ENCODE measurements around the gene ABHD6.
"Not testable (repeated sequence)": the region's sequence is repeated elsewhere in the genome, so short reads cannot be mapped to it uniquely, and the experiment has no call there.

ABHD6 gene

GRCh38 chr3:58198804-58199203 is 38.8 kb upstream of the ABHD6 start:
- no peak for FAIRE-seq
- TF ChIP-seq POLR2AphosphoS5 (IDR thresholded peaks at IDR 0.05; ENCODE audit: low read depth, low read length) (no peak), TAF1 (IDR thresholded peaks at IDR 0.05; ENCODE audit: borderline replicate concordance, low read depth, low read length) (no peak), POLR2A (IDR thresholded peaks at IDR 0.05; ENCODE audit: low read depth, low read length) (no peak)
- no peak for DNase-seq (ENCODE audit: insufficient read length)

GRCh38 chr3:58200121-58200709 is 37.4 kb upstream of the ABHD6 start:
- TF ChIP-seq POLR2A (IDR thresholded peaks at IDR 0.05; ENCODE audit: low read depth, low read length): no peak
- TF ChIP-seq TAF1 (IDR thresholded peaks at IDR 0.05; ENCODE audit: borderline replicate concordance, low read depth, low read length): no peak
- no peak for TF ChIP-seq POLR2AphosphoS5 (IDR thresholded peaks at IDR 0.05; ENCODE audit: low read depth, low read length)
- DNase-seq (ENCODE audit: insufficient read length) (no peak), FAIRE-seq (no peak)

GRCh38 chr3:58200846-58201355 is 36.7 kb upstream of the ABHD6 start:
- TF ChIP-seq POLR2A (IDR thresholded peaks at IDR 0.05; ENCODE audit: low read depth, low read length): no peak
- TF ChIP-seq TAF1 (IDR thresholded peaks at IDR 0.05; ENCODE audit: borderline replicate concordance, low read depth, low read length): no peak
- no peak for TF ChIP-seq POLR2AphosphoS5 (IDR thresholded peaks at IDR 0.05; ENCODE audit: low read depth, low read length)
- FAIRE-seq (no peak), DNase-seq (ENCODE audit: insufficient read length) (no peak)

GRCh38 chr3:58201451-58201850 is 36.1 kb upstream of the ABHD6 start:
- FAIRE-seq; DNase-seq (ENCODE audit: insufficient read length): not testable (repeated sequence)

- no peak for TF ChIP-seq POLR2AphosphoS5 (IDR thresholded peaks at IDR 0.05; ENCODE audit: low read depth, low read length)
- TF ChIP-seq TAF1 (IDR thresholded peaks at IDR 0.05; ENCODE audit: borderline replicate concordance, low read depth, low read length): no peak
- DNase-seq (ENCODE audit: insufficient read length) (no peak), FAIRE-seq (no peak)
Measured at GRCh38 chr3:58202917-58203360, 34.7 kb upstream of the ABHD6 start.

GRCh38 chr3:58203541-58203940 is 34.1 kb upstream of the ABHD6 start:
- DNase-seq (ENCODE audit: insufficient read length): no peak
- no peak for TF ChIP-seq POLR2AphosphoS5 (IDR thresholded peaks at IDR 0.05; ENCODE audit: low read depth, low read length)
- TF ChIP-seq TAF1 (IDR thresholded peaks at IDR 0.05; ENCODE audit: borderline replicate concordance, low read depth, low read length): no peak
- no peak for TF ChIP-seq POLR2A (IDR thresholded peaks at IDR 0.05; ENCODE audit: low read depth, low read length)
- no peak for FAIRE-seq

GRCh38 chr3:58204720-58205119 is 32.9 kb upstream of the ABHD6 start:
- no peak for FAIRE-seq
- TF ChIP-seq POLR2A (IDR thresholded peaks at IDR 0.05; ENCODE audit: low read depth, low read length) (no peak), TAF1 (IDR thresholded peaks at IDR 0.05; ENCODE audit: borderline replicate concordance, low read depth, low read length) (no peak), POLR2AphosphoS5 (IDR thresholded peaks at IDR 0.05; ENCODE audit: low read depth, low read length) (no peak)
- DNase-seq (ENCODE audit: insufficient read length): no peak

GRCh38 chr3:58205981-58206380 is 31.6 kb upstream of the ABHD6 start:
- TF ChIP-seq POLR2A (IDR thresholded peaks at IDR 0.05; ENCODE audit: low read depth, low read length) (no peak), TAF1 (IDR thresholded peaks at IDR 0.05; ENCODE audit: borderline replicate concordance, low read depth, low read length) (no peak), POLR2AphosphoS5 (IDR thresholded peaks at IDR 0.05; ENCODE audit: low read depth, low read length) (no peak)
- DNase-seq (ENCODE audit: insufficient read length) (no peak), FAIRE-seq (no peak)

GRCh38 chr3:58206406-58207011 is 31.1 kb upstream of the ABHD6 start:
- FAIRE-seq (peak; percentile 67), DNase-seq (ENCODE audit: insufficient read length) (no peak)
- TF ChIP-seq TAF1 (IDR thresholded peaks at IDR 0.05; ENCODE audit: borderline replicate concordance, low read depth, low read length) (no peak), POLR2AphosphoS5 (IDR thresholded peaks at IDR 0.05; ENCODE audit: low read depth, low read length) (no peak), POLR2A (IDR thresholded peaks at IDR 0.05; ENCODE audit: low read depth, low read length) (no peak)

- FAIRE-seq (no peak), DNase-seq (ENCODE audit: insufficient read length) (no peak)
- TF ChIP-seq TAF1 (IDR thresholded peaks at IDR 0.05; ENCODE audit: borderline replicate concordance, low read depth, low read length) (no peak), POLR2AphosphoS5 (IDR thresholded peaks at IDR 0.05; ENCODE audit: low read depth, low read length) (no peak), POLR2A (IDR thresholded peaks at IDR 0.05; ENCODE audit: low read depth, low read length) (no peak)
Measured at GRCh38 chr3:58207954-58208353, 29.6 kb upstream of the ABHD6 start.

GRCh38 chr3:58209933-58210332 is 27.7 kb upstream of the ABHD6 start:
- DNase-seq (ENCODE audit: insufficient read length) (no peak), FAIRE-seq (no peak)

GRCh38 chr3:58210761-58211460 is 26.7 kb upstream of the ABHD6 start, which contains the start of gene DNASE1L3:
TSS of gene DNASE1L3 (minus strand) at chr3:58210972. CDS start at chr3:58210906, 66 bp downstream.
- DNase-seq (ENCODE audit: insufficient read length): no peak
- no peak for TF ChIP-seq TAF1 (IDR thresholded peaks at IDR 0.05; ENCODE audit: borderline replicate concordance, low read depth, low read length)
- no peak for TF ChIP-seq POLR2A (IDR thresholded peaks at IDR 0.05; ENCODE audit: low read depth, low read length)
- TF ChIP-seq POLR2AphosphoS5 (IDR thresholded peaks at IDR 0.05; ENCODE audit: low read depth, low read length): no peak
- FAIRE-seq: no peak

More at GRCh38 chr3:58209933-58210332, 27.7 kb upstream of the ABHD6 start:
- TF ChIP-seq TAF1 (IDR thresholded peaks at IDR 0.05; ENCODE audit: borderline replicate concordance, low read depth, low read length) (no peak), POLR2A (IDR thresholded peaks at IDR 0.05; ENCODE audit: low read depth, low read length) (no peak), POLR2AphosphoS5 (IDR thresholded peaks at IDR 0.05; ENCODE audit: low read depth, low read length) (no peak)

Measured in GM12892 (cell line).